Stimulated activated CD4-positive, alpha-beta T cell treated with anti-CD3 and anti-CD28 coated beads, Interleukin-12 subunit alpha, Interleukin-12 subunit beta, amount 100 ng/mL, for 24 hours (primary cell): Measurements from ENCODE around the gene CMTM1.
"Not testable (repeated sequence)": the region's sequence is repeated elsewhere in the genome, so short reads cannot be mapped to it uniquely, and the experiment has no call there.

Source experiments
- DNase-seq, 2 experiments: peaks; one replicate each; pipeline ENCODE4 v3.0.0-alpha.2; 2020; ENCODE audit warnings: low read depth in 2 of 2

Gene CMTM1

GRCh38 chr16:66614161-66614802 is 48.0 kb downstream of the CMTM1 start:
- DNase-seq, result no peak

- DNase-seq, result no peak
These were observed 49.9 kb downstream of the CMTM1 start for GRCh38 chr16:66616169-66616568.

DNA sequence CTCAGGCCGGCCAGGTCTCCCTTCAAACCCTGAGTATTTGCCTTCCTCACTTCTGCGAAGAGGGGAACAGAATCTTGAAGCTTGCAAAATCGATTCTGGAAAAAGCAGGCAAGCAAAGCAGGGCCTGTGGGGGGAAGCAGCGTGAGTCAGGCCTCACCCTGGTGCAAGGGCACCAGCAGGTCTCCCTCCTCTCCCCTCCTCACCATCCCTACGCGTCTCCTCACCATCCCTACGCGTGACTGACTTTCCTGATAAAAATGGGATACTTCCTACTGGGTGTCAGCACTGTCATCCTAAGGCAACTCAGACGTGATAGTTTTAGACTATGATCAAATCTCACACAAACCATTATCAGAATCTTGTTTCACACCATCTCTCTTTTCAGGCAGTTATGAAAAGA is 50.4 kb downstream of the CMTM1 start:
- no peak for DNase-seq

GRCh38 chr16:66617010-66617434 is 50.8 kb downstream of the CMTM1 start:
- no peak for DNase-seq

DNA sequence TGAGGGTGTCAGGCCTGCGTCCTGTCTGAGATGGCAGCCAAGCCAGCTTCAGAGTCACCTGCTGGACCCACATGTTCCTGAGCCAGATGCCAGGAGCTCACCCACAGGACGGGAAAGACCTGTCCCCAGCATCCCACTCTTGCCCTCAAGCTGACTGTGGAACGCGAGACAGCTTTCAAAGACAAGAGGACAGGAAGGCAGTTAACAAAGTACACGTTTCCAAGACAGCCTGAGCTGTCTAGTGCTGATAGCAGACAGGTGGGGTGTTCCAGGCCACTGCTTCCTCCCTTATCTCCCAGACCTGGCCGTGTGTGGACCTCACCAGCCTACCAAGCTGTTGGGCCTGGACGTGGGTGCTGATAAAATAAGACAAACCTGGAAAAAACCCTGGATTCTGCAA is 51.5 kb downstream of the CMTM1 start:
- no peak for DNase-seq

DNA sequence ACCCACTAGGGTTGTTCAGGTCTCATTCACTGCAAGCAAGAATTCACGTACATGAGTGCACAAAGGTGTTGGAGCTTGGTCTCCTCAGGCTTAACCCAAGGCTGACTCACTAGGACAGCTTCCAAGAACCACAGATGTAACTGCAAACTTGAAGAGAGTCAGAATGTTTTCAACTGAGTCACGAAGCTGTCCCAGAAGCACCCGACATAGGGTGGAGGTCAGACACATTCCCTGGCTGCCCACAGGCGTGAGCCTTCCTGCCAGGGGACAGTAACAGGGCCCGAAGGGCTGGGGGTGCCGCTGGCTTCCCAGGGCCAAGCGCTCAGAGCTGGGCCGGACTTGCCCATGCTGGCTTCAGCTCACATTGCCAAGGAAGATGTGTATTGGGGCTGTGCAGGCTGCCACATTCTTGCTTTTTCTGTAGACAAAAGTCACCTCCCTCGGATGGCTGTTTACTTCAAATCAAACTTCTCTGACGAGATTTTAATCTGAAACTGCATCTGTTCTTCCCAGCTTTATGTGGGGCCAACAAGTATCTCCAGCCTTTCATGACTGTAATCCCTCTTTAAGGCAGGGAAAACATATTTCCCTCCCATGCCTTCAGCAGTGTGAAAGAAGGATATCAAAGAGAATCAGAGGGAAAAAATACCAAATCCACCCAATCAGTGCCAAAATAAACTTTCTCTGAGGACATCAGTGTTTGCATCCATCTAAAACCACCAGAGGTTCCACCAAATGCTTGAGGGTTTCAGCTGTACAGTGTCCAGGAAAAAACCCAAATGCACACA is 52.5 kb downstream of the CMTM1 start:
- DNase-seq, result no peak

DNA sequence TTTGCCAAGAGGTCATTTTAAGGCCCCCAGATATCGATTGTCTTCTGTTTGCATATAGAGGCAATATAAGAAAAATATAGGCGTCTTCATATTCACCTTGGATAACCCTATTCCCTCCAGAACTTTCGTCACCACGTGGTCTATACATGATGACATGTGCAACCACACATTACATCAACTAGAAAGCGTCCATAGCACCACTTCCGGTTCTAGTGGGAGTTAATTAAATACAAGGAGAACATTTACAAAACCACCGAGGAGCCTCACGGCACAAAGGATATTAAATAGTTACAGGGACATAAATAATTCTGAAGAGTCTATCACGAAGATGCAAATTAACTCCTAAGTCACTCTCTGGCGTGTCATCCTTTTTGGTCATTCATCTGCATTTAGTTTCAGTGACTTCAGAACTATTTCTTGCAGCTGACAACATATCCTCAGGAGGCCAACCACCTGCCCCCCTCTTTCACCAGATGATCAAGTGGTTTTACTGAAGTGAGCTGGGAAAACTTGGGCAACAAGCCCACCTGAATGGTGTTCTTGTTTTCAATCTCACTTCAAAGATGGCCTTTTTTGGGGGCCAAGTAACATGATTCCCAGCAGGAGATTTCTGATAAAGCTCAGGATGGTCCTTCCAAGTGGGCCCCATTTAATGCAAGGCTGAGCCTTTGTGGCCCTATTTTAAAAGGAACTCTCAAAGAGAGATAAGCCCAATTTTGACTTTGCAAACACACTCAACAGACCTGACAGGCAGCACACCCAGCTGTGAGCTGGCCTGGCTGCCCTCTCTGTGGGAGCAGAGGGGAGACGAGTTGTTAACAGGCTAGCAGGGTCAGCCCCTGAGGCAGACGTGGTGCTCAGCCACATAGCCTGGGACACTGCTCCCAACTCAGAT is 53.5 kb downstream of the CMTM1 start:
- DNase-seq, result no peak

DNA sequence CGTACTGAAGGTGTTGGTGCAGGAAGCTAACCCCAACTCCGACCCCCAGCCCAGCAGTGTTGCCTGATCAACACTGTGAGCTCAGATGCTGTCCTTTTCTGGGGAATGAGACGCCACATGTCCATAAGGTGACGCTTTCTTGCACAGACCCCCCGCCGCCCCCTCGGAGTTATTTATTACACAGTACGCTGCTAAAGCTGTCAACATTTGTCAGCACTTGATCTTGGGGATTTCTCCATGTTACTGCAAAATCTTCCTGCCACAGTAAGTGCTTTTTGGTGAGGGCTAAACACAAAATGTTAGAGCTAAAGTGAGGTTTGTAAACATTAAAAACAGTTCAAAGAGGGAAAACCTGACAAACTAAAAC is 54.2 kb downstream of the CMTM1 start:
- DNase-seq, result no peak

DNA sequence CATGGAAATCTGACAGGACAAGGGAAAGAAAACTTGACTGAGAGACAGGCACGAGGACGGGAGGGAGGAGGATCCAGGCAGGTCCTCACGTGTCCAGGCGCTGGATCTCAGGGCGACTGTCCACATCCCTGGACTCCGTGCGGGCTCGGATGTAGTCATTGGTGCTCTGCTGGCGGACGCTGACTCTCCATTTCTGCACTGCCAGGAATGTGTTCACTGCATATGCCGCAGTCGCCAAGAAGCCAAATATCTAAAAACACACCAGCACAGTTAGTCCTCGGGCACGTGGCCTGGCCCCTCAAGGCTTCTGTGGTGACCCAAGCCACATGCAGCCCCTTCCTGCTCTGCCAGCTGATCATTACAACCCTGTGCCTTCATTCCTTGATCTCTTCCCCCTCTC is 55.7 kb downstream of the CMTM1 start:
- no peak for DNase-seq

DNA sequence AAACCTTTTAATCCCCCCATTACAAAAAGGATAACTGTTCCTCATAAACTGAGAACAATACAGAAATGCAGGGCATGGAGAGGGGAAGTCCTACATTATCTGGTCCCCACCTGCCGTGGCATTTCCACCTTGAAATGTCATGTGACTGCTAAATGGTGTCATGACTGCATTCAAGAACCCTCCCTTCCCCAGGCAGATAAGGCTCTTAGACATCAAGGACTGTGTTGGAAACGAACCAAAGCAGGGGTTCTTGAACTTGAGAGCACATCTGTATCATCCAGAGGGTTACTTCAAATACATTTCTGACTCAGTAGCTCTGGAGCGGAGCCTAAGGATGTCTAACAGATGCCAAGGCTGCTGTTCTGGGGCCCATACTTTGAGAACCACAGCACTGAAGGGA is 56.6 kb downstream of the CMTM1 start:
- no peak for DNase-seq

DNA sequence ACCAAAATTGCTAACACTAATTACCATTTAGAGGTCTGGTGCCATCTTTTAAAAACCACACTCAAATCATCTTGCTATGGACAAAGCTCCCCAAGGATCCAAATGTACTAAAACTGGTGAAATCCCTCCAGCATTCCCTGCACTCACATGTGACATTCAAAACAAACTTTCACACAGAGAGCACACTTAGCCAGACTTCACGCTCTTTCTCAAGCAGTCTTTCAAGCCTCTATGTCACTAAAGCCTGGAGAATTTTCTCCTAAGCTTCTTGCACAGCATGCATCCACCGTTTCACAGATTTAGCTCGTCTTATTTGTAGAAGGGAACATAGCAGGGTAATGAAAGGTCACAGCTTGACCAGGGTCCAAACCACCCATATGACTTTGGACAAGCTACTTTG is 57.5 kb downstream of the CMTM1 start:
- no peak for DNase-seq

GRCh38 chr16:66627611-66628378 is 61.6 kb downstream of the CMTM1 start:
- not testable (repeated sequence) for DNase-seq
